GM23248 (cell line): Measurements from ENCODE around the gene FGL2.

Experiments used
- EZH2 ChIP-seq: fragments of 200-600 bp; sonication (generic); IDR thresholded peaks from 2 replicates; pipeline ENCODE4 v1.6.1; 2018; ENCODE audit warnings: antibody characterized with exemption, mild to moderate bottlenecking; ENCODE audit not compliant: insufficient read depth, poor library complexity, severe bottlenecking
- EZH2phosphoT487 ChIP-seq: fragments of 200-600 bp; sonication (generic); IDR thresholded peaks from 2 replicates; pipeline ENCODE4 v1.6.1; 2018; ENCODE audit warnings: antibody characterized with exemption, moderate library complexity, mild to moderate bottlenecking, low read depth; ENCODE audit not compliant: insufficient read depth

GRCh38 chr7:77226357-77226839 lies 26.8 kb upstream of the FGL2 start:
- TF ChIP-seq EZH2, result no peak
- no peak for TF ChIP-seq EZH2phosphoT487
